K562 (cell line): ENCODE measurements around the gene KLC1. TPM values are rescaled to one million over a fixed set of nuclear protein-coding genes. Genes with fewer than 3 reads are reported as not detected.

Experiments
- ATAC-seq: fragments of 200-7000 bp; cut with Tn5 transposase; 3 replicates; pipeline ENCODE4 v1.9.1; 2020; ENCODE audit warnings: moderate library complexity
- BruUV-seq: library from RNA; stranded (reverse); fragments of 400-500 nt; replicated peaks from 2 replicates; lab custom pipeline; 2021; lab: Mats Ljungman, UMichigan
- CTCF ChIA-PET: fragments of 300-600 bp; formaldehyde crosslinking; extraction: SDS; loops from one replicate; lab custom pipeline; 2021; ENCODE audit warnings: low intra/inter-chr PET ratio; lab: Yijun Ruan, JAX
- POLR2A ChIA-PET: fragments of 300-600, 350-650 bp; sonication (Branson Sonifier 250); formaldehyde crosslinking; extraction: SDS; loops from one replicate; lab custom pipeline; 2021; ENCODE audit warnings: antibody characterized with exemption, inconsistent platforms; lab: Yijun Ruan, JAX
- DNase-seq, 4 experiments: peaks; one replicate each; pipeline versions ENCODE4 v3.0.0 to v3.0.0-alpha.2; 2011 to 2018; ENCODE audit warnings: low spot score in 3 of 4, mixed read lengths in 3 of 4; ENCODE audit errors: extremely low read depth in 1 of 4
- FAIRE-seq: peaks from 2 replicates; lab custom pipeline; 2011; peaks lifted over from hg19 to GRCh38; lab: Jason Lieb, UNC
- H2AFZ ChIP-seq: 2 replicates; pipeline ENCODE4 v1.6.0; 2011; ENCODE audit warnings: low read depth, low read length, control low read depth, inconsistent platforms
- H3K27ac ChIP-seq: fragments of 200-600 bp; 3 replicates; pipeline ENCODE4 v1.8.0; 2011; ENCODE audit warnings: low read depth, mild to moderate bottlenecking, control low read depth, inconsistent platforms, low read length, moderate library complexity, mixed read lengths; ENCODE audit errors: extremely low read depth
- H3K27me3 ChIP-seq, 2 experiments: fragments of 300-600 bp in 1 of 2; 2 replicates in 1 of 2; 3 replicates in 1 of 2; pipeline versions ENCODE4 v1.6.0 to v1.8.0; 2011; ENCODE audit warnings: inconsistent platforms in 2 of 2, low read length in 2 of 2, mild to moderate bottlenecking in 1 of 2, mixed read lengths in 1 of 2, moderate library complexity in 1 of 2; ENCODE audit not compliant: control insufficient read depth in 2 of 2, insufficient read depth in 2 of 2
- H3K36me3 ChIP-seq: fragments of 300-600 bp; 3 replicates; pipeline ENCODE4 v1.8.0; 2011; ENCODE audit warnings: mild to moderate bottlenecking, low read length, inconsistent platforms; ENCODE audit not compliant: control insufficient read depth, insufficient read depth
- H3K4me1 ChIP-seq, 2 experiments: fragments of 200-600 bp in 1 of 2; replicated peaks in 1 of 2; 2 replicates in 1 of 2; 3 replicates in 1 of 2; pipeline versions ENCODE4 v1.5.1 to v1.8.0; 2011; ENCODE audit warnings: inconsistent platforms in 2 of 2, low read length in 2 of 2, mild to moderate bottlenecking in 1 of 2, mixed read lengths in 1 of 2, moderate library complexity in 1 of 2; ENCODE audit not compliant: control insufficient read depth in 2 of 2, insufficient read depth in 2 of 2
- H3K4me2 ChIP-seq: 2 replicates; pipeline ENCODE4 v1.6.1; 2011; ENCODE audit warnings: low read length, control low read depth, inconsistent platforms, mixed read lengths; ENCODE audit not compliant: insufficient read depth
- H3K4me3 ChIP-seq: fragments of 200-600 bp; sonication (generic), shearing (Covaris generic); 2 replicates; pipeline ENCODE4 v1.5.1; 2016; ENCODE audit warnings: control low read depth, inconsistent platforms
- H3K79me2 ChIP-seq: fragments of 200-600 bp; 3 replicates; pipeline ENCODE4 v1.8.0; 2011; ENCODE audit warnings: low read length, inconsistent platforms; ENCODE audit not compliant: control insufficient read depth, insufficient read depth
- H3K9ac ChIP-seq, 2 experiments: 2 replicates each; pipeline versions ENCODE4 v1.6.0 to v1.6.1; 2011; ENCODE audit warnings: low read depth in 2 of 2, low read length in 2 of 2, control low read depth in 1 of 2, inconsistent platforms in 1 of 2, mild to moderate bottlenecking in 1 of 2, mixed read lengths in 1 of 2; ENCODE audit not compliant: insufficient read depth in 1 of 2
- H3K9me1 ChIP-seq: one replicate; pipeline ENCODE4 v1.6.0; 2011; ENCODE audit warnings: inconsistent platforms, mild to moderate bottlenecking, low read length, moderate library complexity; ENCODE audit not compliant: control insufficient read depth, insufficient read depth
- H3K9me3 ChIP-seq: replicated peaks from 2 replicates; pipeline ENCODE4 v1.5.1; 2011; ENCODE audit warnings: low read depth, low read length, inconsistent platforms; ENCODE audit not compliant: control insufficient read depth, insufficient read depth
- H4K20me1 ChIP-seq: replicated peaks from 2 replicates; pipeline ENCODE4 v1.6.1; 2011; ENCODE audit warnings: low read length, inconsistent platforms, mixed read lengths; ENCODE audit not compliant: control insufficient read depth, insufficient read depth
- CHD4 ChIP-seq: fragments of 200-600 bp; sonication (generic); IDR thresholded peaks from 3 replicates; pipeline ENCODE4 v1.6.1; 2012; ENCODE audit warnings: low read depth, mild to moderate bottlenecking, mixed read lengths, low read length, inconsistent platforms; ENCODE audit not compliant: insufficient read depth, insufficient replicate concordance, poor library complexity, severe bottlenecking
- ELF1 ChIP-seq: fragments of 200-800 bp; sonication (Bioruptor generic); IDR thresholded peaks from 2 replicates; pipeline ENCODE4 v1.6.1; 2016; ENCODE audit warnings: missing genetic modification characterization, missing compliant biosample characterization
- ELF2 ChIP-seq: fragments of 250-450 bp; sonication (Bioruptor Pico); IDR thresholded peaks from 2 replicates; pipeline ENCODE4 v1.5.0; 2021; ENCODE audit warnings: mild to moderate bottlenecking
- HCFC1 ChIP-seq: IDR thresholded peaks from 2 replicates; pipeline ENCODE4 v1.6.1; 2012; ENCODE audit warnings: low read depth, low read length, improper control_type of control experiment
- KLF16 ChIP-seq: IDR thresholded peaks from 2 replicates; pipeline ENCODE4 v1.6.1; 2016; ENCODE audit warnings: antibody characterized with exemption
- NFYB ChIP-seq: IDR thresholded peaks from 2 replicates; pipeline ENCODE4 v1.6.1; 2011; ENCODE audit warnings: mild to moderate bottlenecking, moderate library complexity; ENCODE audit not compliant: insufficient read length; ENCODE audit errors: extremely low read depth
- NR1H2 ChIP-seq: sonication (generic); formaldehyde crosslinking; IDR thresholded peaks from 2 replicates; pipeline ENCODE4 v1.4.0; 2020; ENCODE audit warnings: mild to moderate bottlenecking, missing genetic modification reagents
- NRF1 ChIP-seq, 2 experiments: fragments of 450-650 bp; IDR thresholded peaks in 1 of 2; conservative IDR thresholded peaks in 1 of 2; 2 replicates each; pipeline ENCODE4 v1.6.1; 2014; ENCODE audit warnings: mild to moderate bottlenecking in 2 of 2
- RBFOX2 ChIP-seq: fragments of 200-400 bp; formaldehyde crosslinking; IDR thresholded peaks from 2 replicates; pipeline ENCODE4 v1.6.1; 2017; ENCODE audit warnings: low read depth, mild to moderate bottlenecking, low read length, moderate library complexity
- SOX6 ChIP-seq: fragments of 450-650 bp; IDR thresholded peaks from 2 replicates; pipeline ENCODE4 v1.6.1; 2014; ENCODE audit warnings: mild to moderate bottlenecking
- ZNF583 ChIP-seq: fragments of 250-450 bp; sonication (Bioruptor Pico); IDR thresholded peaks from 2 replicates; pipeline ENCODE4 v1.4.0; 2020
- WGBS: fragments of 100-300 bp; shearing (Covaris generic); methylation state at CpG from one replicate; pipeline ENCODE4 v1.1.6; 2016; ENCODE audit warnings: low coverage, mixed read lengths; ENCODE audit not compliant: insufficient coverage; ENCODE audit errors: missing lambda C conversion rate; 5-methylcytosine and 5-hydroxymethylcytosine counted together
- in situ Hi-C: fragments of 300-500 bp; cut with MboI; formaldehyde crosslinking; loops from 4 replicates; pipeline ENCODE4 v1.15.0; 2018; ENCODE audit warnings: inconsistent platforms, mixed read lengths
- intact Hi-C: fragments of 100-400 bp; cut with micrococcal nuclease; formaldehyde crosslinking; loops from 2 replicates; pipeline ENCODE4 v1.14.2; 2022
- polyA plus RNA-seq, 8 experiments: library from polyadenylated mRNA; depleted of rRNA in 4 of 8; stranded (reverse) in 5 of 8; unstranded in 3 of 8; fragments of >200 nt; fragmentation: Nextera tagmentation in 2 of 8; fragmentation: Illumina TruSeq in 1 of 8; extraction: Ambion mirVana in 2 of 8; extraction: Trizol in 1 of 8; gene quantifications; 2 replicates each; pipeline versions ENCODE4 v1.2.1 to v1.2.3, GENCODE V29; 2011 to 2014; ENCODE audit warnings: inconsistent platforms in 1 of 8, missing spikeins in 1 of 8
- total RNA-seq, 7 experiments: library from RNA; depleted of rRNA in 6 of 7; stranded (reverse); fragments of >200 nt in 6 of 7; fragmentation: Illumina TruSeq in 2 of 7; extraction: Trizol in 2 of 7; gene quantifications; 2 replicates each; pipeline versions ENCODE4 v1.2.1 to v1.2.3, GENCODE V29; 2011 to 2021; ENCODE audit warnings: low replicate concordance in 1 of 7
- TF ChIP-seq, protein P1 (sequence below): fragments of 250-450 bp; sonication (Bioruptor Pico); IDR thresholded peaks from 2 replicates; pipeline ENCODE4 v1.5.0; 2022; ENCODE audit warnings: mild to moderate bottlenecking
- TF ChIP-seq, protein P2 (sequence below): fragments of 450-650 bp; conservative IDR thresholded peaks from 2 replicates; pipeline ENCODE4 v1.6.1; 2016; ENCODE audit warnings: missing genetic modification characterization, low read depth, mild to moderate bottlenecking, control low read depth, missing compliant biosample characterization
- TF ChIP-seq, protein P3 (sequence below), 2 experiments: fragments of 450-650 bp in 1 of 2; sonication (generic) in 1 of 2; formaldehyde crosslinking in 1 of 2; IDR thresholded peaks in 1 of 2; conservative IDR thresholded peaks in 1 of 2; 2 replicates each; pipeline versions ENCODE4 v1.6.1 to v1.8.1; 2016 to 2023; ENCODE audit warnings: mild to moderate bottlenecking in 2 of 2, moderate library complexity in 2 of 2, inconsistent platforms in 1 of 2, missing genetic modification reagents in 1 of 2
- TF ChIP-seq, protein P4 (sequence below): fragments of 250-450 bp; sonication (Bioruptor Pico); IDR thresholded peaks from 2 replicates; pipeline ENCODE4 v1.5.0; 2020; ENCODE audit warnings: mild to moderate bottlenecking, borderline replicate concordance

KLC1 gene
- total and polyA plus RNA-seq, 9 of the 15 experiments (the other 6 are each of a cell fraction or from before 2014, with no cell fraction given): 4.9 to 134 (median 54.8) TPM

DNA sequence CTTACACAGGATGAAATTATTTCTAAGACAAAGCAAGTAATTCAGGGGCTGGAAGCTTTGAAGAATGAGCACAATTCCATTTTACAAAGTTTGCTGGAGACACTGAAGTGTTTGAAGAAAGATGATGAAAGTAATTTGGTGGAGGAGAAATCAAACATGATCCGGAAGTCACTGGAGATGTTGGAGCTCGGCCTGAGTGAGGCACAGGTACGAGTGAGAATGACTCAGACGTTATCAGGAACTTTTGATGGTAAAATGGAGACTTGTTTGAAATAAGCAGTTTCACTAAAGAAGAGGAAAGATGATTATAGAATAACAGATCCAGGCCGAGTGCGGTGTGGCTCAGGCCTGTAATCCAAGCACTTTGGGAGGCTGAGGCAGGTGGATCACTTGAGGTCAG, 25.6 kb downstream of the KLC1 start:
- Histone ChIP-seq H3K4me2 (no peak overlapping the region), H3K9me1 (no peaks in the 10 kb centered on the region), H3K36me3 (peaks cover 52% of the 10 kb centered on the region), H3K4me1 (no peaks in the 10 kb centered on the region; a peak in 1 of 5 replicates), H3K9ac (no peak overlapping the region), H3K27me3 (no peaks in the 10 kb centered on the region), H3K4me3 (no peak overlapping the region), H3K9me3 (no peaks in the 10 kb centered on the region)
- ATAC-seq: no peak
- POLR2A ChIA-PET: interaction anchor here (1.3 kb wide), 1 partner anchor 11 kb away, joined by 3 read pairs; no protein-coding TSS in a partner anchor
- no TSS peak for BruUV-seq
- in situ Hi-C loops: no loop called here
- TF ChIP-seq NFYB (no peak), CHD4 (no peak), SOX6 (no peak), RBFOX2 (no peak), ELF1 (tag) (no peak), NRF1 (conservative IDR thresholded peaks at IDR 0.05 in 1 of 2, IDR thresholded peaks at IDR 0.05 in 1 of 2) (no peak), ELF2 (no peak), NR1H2 (CRISPR knock-in tag) (no peak), ZNF583 (CRISPR knock-in tag) (no peak), KLF16 (no peak), HCFC1 (no peak)
- TF ChIP-seq, protein P1, sequence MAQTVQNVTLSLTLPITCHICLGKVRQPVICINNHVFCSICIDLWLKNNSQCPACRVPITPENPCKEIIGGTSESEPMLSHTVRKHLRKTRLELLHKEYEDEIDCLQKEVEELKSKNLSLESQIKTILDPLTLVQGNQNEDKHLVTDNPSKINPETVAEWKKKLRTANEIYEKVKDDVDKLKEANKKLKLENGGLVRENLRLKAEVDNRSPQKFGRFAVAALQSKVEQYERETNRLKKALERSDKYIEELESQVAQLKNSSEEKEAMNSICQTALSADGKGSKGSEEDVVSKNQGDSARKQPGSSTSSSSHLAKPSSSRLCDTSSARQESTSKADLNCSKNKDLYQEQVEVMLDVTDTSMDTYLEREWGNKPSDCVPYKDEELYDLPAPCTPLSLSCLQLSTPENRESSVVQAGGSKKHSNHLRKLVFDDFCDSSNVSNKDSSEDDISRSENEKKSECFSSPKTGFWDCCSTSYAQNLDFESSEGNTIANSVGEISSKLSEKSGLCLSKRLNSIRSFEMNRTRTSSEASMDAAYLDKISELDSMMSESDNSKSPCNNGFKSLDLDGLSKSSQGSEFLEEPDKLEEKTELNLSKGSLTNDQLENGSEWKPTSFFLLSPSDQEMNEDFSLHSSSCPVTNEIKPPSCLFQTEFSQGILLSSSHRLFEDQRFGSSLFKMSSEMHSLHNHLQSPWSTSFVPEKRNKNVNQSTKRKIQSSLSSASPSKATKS (CRISPR knock-in tag): no peak
- TF ChIP-seq, protein P2, sequence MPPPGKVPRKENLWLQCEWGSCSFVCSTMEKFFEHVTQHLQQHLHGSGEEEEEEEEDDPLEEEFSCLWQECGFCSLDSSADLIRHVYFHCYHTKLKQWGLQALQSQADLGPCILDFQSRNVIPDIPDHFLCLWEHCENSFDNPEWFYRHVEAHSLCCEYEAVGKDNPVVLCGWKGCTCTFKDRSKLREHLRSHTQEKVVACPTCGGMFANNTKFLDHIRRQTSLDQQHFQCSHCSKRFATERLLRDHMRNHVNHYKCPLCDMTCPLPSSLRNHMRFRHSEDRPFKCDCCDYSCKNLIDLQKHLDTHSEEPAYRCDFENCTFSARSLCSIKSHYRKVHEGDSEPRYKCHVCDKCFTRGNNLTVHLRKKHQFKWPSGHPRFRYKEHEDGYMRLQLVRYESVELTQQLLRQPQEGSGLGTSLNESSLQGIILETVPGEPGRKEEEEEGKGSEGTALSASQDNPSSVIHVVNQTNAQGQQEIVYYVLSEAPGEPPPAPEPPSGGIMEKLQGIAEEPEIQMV (tag): no peak
- TF ChIP-seq, protein P3, sequence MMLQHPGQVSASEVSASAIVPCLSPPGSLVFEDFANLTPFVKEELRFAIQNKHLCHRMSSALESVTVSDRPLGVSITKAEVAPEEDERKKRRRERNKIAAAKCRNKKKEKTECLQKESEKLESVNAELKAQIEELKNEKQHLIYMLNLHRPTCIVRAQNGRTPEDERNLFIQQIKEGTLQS (IDR thresholded peaks at IDR 0.05): no peak
- TF ChIP-seq, protein P3 (CRISPR knock-in tag; conservative IDR thresholded peaks at IDR 0.05): no peak
- TF ChIP-seq, protein P4, sequence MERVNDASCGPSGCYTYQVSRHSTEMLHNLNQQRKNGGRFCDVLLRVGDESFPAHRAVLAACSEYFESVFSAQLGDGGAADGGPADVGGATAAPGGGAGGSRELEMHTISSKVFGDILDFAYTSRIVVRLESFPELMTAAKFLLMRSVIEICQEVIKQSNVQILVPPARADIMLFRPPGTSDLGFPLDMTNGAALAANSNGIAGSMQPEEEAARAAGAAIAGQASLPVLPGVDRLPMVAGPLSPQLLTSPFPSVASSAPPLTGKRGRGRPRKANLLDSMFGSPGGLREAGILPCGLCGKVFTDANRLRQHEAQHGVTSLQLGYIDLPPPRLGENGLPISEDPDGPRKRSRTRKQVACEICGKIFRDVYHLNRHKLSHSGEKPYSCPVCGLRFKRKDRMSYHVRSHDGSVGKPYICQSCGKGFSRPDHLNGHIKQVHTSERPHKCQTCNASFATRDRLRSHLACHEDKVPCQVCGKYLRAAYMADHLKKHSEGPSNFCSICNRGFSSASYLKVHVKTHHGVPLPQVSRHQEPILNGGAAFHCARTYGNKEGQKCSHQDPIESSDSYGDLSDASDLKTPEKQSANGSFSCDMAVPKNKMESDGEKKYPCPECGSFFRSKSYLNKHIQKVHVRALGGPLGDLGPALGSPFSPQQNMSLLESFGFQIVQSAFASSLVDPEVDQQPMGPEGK (CRISPR knock-in tag): no peak
- TF ChIP-seq, all 486 proteins: peak for 0
- CTCF ChIA-PET: no interaction called here
- no peak overlapping the region for H2AFZ ChIP-seq
- no peaks in the 10 kb centered on the region for H4K20me1 ChIP-seq
- H3K27ac ChIP-seq: no peak overlapping the region
- WGBS: 81% methylated on average over 6 of the region's 6 CpGs
- FAIRE-seq: no peak
- no peak for DNase-seq
- H3K79me2 ChIP-seq: peaks cover 18% of the 10 kb centered on the region
- intact Hi-C loops: no loop called here
